Renal cortex interstitium (tissue), 15 donors: ENCODE results near the gene SNAI1. TPM values are rescaled to one million over a fixed set of nuclear protein-coding genes. Genes with fewer than 3 reads are reported as not detected.

Experiments
- DNase-seq, 11 donors: peaks; one replicate each; pipeline ENCODE4 v3.0.0-alpha.2; 2013; ENCODE audit warnings: low read depth in 9 of 11, low spot score in 4 of 11; ENCODE audit errors: extremely low read depth in 1 of 11
- long read RNA-seq, 16 experiments: transcript quantifications; one replicate each; lab custom pipeline, GENCODE V29; 2026
- polyA plus RNA-seq, 3 donors: library from polyadenylated mRNA; unstranded; fragments of 120-200 nt; gene quantifications; one replicate each; pipeline ENCODE4 v1.2.1, GENCODE V29; 2013; ENCODE audit not compliant: insufficient read length in 3 of 3

SNAI1 gene
- polyA plus RNA-seq: 10 to 100 TPM in 2 of 3 donors, 1 to 10 TPM in 1; 9.6 to 14.3 (median 14.2) TPM
- long read RNA-seq, donor 1, partial matches to known transcripts: 12 of 12 reads
- long read RNA-seq, donor 1, other reads (novel, unspliced or antisense): 0 of 12 reads
- long read RNA-seq, donor 2, partial matches to known transcripts: 0 of 1 reads
- long read RNA-seq, donor 2, other reads (novel, unspliced or antisense): 0 of 1 reads
- long read RNA-seq, donor 3, partial matches to known transcripts: 5 of 9 reads
- long read RNA-seq, donor 3, other reads (novel, unspliced or antisense): 0 of 9 reads
- long read RNA-seq, donor 4: 0 reads
- long read RNA-seq, donor 5, transcript SNAI1-201 (3 exons, 1,686 nt): major isoform, 6 of 6 reads
- long read RNA-seq, donor 5, partial matches to known transcripts: 0 of 6 reads
- long read RNA-seq, donor 5, other reads (novel, unspliced or antisense): 0 of 6 reads
- long read RNA-seq, donor 6, partial matches to known transcripts: 0 of 3 reads
- long read RNA-seq, donor 6, other reads (novel, unspliced or antisense): 0 of 3 reads
- long read RNA-seq, donor 7, transcript SNAI1-201 (3 exons, 1,686 nt): major isoform, 5 of 10 reads
- long read RNA-seq, donor 7, partial matches to known transcripts: 5 of 10 reads
- long read RNA-seq, donor 7, other reads (novel, unspliced or antisense): 0 of 10 reads
- long read RNA-seq, donor 8, partial matches to known transcripts: 7 of 10 reads
- long read RNA-seq, donor 8, other reads (novel, unspliced or antisense): 0 of 10 reads
- long read RNA-seq, donor 9, partial matches to known transcripts: 0 of 3 reads
- long read RNA-seq, donor 9, other reads (novel, unspliced or antisense): 0 of 3 reads
- long read RNA-seq, donor 10, partial matches to known transcripts: 0 of 3 reads
- long read RNA-seq, donor 10, other reads (novel, unspliced or antisense): 0 of 3 reads
- long read RNA-seq, donor 11, partial matches to known transcripts: 0 of 1 reads
- long read RNA-seq, donor 11, other reads (novel, unspliced or antisense): 0 of 1 reads
- long read RNA-seq, donor 12, partial matches to known transcripts: 51 of 89 reads
- long read RNA-seq, donor 12, other reads (novel, unspliced or antisense): 38 of 89 reads
- long read RNA-seq, donor 13, transcript SNAI1-201 (3 exons, 1,686 nt): major isoform, 8 of 15 reads
- long read RNA-seq, donor 13, partial matches to known transcripts: 7 of 15 reads
- long read RNA-seq, donor 13, other reads (novel, unspliced or antisense): 0 of 15 reads
- long read RNA-seq, donor 14, partial matches to known transcripts: 0 of 3 reads
- long read RNA-seq, donor 14, other reads (novel, unspliced or antisense): 0 of 3 reads
- long read RNA-seq, donor 15, partial matches to known transcripts: 0 of 2 reads
- long read RNA-seq, donor 15, other reads (novel, unspliced or antisense): 0 of 2 reads
- long read RNA-seq, donor 16, transcript SNAI1-201 (3 exons, 1,686 nt): major isoform, 6 of 6 reads
- long read RNA-seq, donor 16, partial matches to known transcripts: 0 of 6 reads
- long read RNA-seq, donor 16, other reads (novel, unspliced or antisense): 0 of 6 reads

DNA sequence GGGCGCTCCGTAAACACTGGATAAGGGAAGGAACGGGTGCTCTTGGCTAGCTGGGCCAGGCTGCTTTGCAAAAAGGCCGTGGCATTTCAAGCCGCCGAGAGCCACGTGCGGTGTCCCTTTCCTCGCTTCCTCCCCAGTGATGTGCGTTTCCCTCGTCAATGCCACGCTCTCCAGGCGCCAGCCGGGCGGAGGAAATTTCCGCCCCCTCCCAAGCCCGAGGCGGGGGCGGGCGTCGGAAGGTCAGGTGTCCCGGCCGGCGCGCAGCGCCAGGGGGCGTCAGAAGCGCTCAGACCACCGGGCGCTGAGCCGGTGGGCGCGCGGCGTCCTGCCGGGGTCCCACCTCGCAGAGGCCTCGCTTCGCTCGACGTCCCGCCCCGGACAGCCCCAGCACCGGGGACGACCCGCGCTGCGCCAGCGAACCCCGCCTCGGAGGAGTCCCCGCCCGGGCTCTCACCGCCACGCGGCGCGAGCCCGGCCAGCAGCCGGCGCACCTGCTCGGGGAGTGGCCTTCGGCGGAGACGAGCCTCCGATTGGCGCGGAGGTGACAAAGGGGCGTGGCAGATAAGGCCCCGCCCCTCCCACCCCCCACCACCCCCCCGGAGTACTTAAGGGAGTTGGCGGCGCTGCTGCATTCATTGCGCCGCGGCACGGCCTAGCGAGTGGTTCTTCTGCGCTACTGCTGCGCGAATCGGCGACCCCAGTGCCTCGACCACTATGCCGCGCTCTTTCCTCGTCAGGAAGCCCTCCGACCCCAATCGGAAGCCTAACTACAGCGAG lies at the start of gene SNAI1:
Gene SNAI1, plus strand, starts transcription at position 635 of the 777 bp plus-strand sequence. Its CDS starts 80 bp downstream, at position 715.
- peak; percentile 68 to 82 (median 76) for DNase-seq

DNA sequence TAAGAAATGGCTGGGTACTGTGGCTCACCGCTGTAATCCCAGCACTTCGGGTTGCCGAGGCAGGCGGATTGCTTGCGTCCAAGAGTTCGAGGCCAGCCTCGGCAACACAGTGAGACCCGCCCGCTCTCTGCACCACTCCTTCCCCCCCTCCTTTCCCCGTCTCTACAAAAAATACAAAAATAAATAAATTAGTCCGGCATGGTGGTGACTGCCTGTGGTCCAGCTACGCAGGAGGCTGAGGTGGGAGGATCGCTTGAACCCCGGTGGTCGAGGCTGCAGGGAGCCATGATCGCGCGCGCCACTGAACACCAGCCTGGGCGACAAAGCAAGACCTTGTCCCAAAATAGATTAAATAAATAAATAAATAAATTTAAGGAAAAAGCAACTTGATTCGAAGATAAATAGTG lies 47.0 kb upstream of the SNAI1 start:
- no peak for DNase-seq

DNA sequence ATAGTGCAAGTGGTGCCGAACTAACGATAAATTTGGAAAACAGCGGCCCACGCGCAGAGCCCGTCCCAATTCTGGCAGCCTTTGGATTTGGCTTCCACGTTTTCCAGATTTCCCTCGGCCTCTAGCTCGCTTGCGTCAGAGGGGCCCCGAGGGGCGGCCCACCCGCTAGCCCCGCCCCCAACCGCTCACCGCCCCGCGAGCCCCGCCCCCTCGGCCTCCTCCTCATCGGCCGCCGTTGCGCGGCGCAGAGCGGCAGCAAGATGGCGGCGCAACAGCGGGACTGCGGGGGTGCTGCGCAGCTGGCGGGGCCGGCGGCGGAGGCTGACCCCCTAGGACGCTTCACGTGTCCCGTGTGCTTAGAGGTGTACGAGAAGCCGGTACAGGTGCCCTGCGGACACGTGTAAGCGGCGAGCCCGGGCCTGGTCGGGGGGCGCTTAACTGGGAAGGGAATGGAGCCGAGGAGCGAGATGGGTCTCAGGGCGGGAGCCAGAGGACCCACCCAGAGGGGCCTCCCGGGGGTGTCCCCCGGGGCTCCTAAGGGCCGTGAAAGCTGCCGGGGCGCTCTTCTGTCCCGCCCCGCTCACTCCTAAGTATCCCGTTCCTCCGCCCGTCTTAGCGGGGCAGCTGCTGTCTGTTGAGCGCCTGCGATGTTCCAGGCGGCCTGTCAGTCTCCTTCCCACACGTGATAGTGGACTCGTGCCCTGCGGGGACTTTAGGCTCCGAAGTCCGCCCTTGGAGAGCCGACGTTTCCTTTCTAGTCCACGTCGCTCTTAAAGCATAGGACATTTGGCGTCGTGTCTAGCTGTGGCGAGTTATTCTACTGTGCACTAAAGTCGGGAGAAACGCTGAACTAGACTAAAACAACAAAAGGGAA lies 46.4 kb upstream of the SNAI1 start, which contains the start of gene RNF114:
Gene RNF114, plus strand, starts transcription at position 245 of the 874 bp plus-strand sequence. Its CDS starts 16 bp downstream, at position 261.
- DNase-seq: peak; percentile 78 to 92 (median 89)

DNA sequence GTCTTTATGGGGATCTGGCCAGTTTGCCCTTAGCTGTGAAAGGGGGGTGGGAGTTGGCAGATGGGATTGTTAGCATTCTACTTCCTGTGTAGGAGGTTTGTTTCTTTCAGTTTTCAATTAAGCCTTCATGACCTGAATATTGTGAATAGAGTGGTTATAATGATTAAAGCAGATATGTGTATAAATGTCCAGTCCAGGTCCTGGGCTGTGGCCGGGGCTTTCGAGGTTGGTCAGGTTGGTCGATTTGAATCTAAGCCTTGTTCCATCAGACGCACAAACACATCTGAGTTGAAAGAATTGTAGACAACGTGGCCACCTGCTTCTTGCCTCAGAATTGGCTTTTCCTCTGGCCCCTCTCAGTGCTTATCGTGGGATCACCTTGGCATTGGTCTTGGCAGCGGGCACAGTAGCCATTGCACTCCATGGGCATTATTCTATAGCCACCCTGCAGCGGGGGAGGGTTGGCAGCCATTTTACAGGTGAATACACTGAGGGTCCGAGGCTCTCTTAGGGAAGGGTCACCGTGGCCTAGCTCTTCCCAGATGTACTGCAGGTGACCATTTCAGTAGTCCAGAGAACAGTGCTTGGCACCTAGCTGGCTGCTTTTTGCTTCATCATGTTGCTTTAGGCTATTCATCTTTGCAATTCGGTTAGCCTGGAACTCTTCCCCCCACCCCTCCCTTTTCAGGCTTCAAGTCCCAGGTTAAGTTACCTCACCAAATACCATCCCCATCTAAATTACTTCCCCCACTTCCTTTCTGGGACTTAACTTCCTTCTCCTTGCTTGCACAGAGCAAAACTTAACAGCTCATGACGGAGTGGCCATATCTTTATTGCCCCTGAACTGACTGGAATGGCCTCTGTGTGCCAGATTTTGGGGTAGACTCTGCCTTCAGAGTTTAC lies 45.5 kb upstream of the SNAI1 start:
- DNase-seq: peak in 2 of 11 donors; percentile 57 to 61

DNA sequence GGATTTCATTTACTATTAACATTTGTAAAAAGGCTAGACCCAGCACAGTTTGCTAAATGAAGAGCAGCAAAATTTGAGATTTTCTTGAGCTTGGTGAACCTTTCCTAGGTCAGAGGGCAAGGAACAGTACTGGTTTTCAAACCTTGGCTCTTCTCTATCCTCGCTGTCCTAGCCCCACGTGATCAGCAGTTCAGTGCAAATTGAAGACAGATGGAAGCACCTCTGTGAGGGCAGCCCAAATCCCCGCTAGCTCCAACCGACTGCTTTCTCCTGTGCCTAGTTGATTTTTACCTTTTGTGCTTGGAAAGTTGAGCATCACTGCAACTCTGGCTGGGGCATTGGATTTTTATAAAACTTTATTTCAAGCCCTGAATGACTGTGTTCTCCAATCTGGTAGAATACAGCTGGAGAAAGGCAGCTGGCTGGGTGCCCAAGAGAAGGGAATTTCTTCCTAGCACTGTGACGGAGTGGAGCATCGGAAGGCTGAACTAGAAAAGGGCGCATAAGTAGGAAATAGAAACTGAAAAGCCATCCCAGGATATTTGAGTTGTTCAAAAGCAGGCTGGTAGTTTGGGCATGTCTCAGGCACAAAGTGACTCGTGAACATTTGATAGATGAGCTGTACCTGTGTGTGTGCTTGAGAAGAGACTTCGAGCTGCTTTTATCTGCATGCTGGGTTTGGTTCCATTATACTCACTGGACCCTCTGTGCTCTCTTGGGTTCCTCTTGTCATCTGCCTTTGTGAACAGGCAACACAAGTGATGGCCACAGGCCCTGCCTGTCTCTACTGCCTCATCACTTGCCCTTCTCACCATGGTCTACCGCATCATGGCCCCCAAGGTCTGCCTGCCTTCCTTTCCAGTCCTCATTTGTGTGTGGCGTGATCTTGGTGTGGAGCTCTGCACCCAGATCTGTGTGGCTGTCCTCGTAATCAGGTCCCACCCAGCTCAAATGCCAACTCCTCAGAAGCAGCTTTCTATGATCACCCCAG lies 44.3 kb upstream of the SNAI1 start:
- DNase-seq: no peak

DNA sequence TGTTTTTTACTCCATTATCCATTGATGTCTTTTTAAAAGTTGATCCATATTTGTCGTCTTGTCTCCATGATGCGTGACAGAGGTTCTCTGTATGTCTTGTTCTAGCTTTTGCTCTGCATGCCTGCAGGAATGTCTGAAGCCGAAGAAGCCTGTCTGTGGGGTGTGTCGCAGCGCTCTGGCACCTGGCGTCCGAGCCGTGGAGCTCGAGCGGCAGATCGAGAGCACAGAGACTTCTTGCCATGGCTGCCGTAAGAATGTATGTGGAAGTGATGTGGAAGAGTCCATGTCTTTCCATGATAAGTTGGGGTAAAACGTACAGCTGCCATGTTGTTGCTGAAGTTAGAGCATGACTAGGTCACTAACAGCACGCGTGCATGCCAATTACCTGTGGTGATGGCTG lies 41.3 kb upstream of the SNAI1 start:
- DNase-seq: no peak

DNA sequence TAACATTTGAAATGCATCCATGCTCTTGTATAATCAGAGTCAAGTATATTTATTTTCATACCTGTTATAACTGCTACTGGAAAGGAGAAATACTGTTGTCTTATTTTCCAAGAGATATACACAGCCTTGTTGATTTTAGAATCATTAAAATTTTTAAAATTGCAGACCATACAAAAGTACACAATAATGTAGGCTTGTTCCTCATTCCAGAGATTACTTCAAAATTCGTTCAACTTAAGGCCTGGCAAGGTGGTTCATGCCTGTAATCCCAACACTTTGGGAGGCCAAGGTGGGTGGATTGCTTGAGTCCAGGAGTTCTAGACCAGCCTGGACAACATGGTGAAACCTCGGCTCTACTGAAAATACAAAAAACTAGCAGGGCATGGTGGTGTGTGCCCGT lies 40.5 kb upstream of the SNAI1 start:
- no peak for DNase-seq

DNA sequence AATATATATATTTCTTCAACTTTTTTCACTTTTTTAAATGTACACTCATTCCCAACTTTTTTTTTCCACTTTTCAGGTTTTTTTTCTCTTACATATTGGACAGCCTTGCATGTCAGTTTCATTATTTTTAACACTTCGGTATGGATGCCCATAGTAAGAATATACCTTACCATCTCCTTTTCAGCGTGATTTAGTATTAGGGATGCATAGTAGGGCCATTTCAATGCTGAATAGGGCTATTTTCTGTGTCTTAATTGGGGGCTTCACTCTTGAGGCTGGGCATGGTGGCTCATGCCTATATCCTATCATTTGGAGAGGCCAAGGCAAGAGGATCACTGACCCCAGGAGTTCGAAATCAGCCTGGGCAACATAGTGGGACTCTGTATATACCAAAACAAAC lies 39.8 kb upstream of the SNAI1 start:
- DNase-seq: no peak

DNA sequence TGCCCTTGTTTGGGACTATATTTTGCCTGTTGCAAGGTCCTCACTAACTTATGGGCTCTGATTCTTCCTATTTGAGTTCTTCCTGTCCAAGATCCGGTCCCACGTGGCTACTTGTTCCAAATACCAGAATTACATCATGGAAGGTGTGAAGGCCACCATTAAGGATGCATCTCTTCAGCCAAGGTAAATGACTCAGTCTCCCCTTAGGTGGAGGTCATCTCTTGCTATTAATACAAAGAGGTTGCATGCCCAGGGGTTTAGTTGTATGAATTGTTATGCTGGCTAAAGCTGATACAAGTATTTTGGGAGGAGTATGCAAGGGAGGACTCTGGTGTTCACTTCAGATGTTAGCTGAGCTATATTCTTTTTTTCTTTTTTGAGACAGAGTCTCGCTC lies 37.5 kb upstream of the SNAI1 start:
- no peak for DNase-seq

DNA sequence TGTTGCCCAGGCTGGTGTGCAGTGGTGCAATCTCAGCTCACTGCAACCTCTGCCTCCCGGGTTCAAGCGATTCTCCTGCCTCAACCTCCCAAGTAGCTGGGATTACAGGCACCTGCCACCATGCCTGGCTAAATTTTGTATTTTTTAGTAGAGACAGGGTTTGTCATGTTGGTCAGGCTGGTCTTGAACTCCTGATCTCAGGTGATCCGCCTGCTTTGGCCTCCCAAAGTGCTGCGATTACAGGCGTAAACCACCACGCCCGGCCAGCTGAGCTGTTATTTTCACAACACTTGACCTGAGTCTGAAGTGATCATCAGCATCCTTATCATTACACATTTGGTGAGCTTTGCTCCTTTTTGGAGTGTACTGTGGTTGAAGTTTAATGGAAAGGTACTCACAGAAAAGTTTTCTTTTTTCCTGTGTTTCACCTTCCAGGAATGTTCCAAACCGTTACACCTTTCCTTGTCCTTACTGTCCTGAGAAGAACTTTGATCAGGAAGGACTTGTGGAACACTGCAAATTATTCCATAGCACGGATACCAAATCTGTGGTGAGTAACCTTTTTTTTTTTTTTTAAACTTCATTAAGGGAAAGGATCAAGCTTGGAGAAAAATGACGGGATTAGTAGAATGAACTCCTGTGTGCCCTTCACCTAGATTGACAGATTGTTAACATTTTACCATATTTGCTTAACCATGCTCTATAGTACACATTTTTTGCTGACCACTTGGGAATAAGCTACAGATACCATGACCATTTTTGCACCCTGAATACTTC lies 36.9 kb upstream of the SNAI1 start:
- DNase-seq: no peak

DNA sequence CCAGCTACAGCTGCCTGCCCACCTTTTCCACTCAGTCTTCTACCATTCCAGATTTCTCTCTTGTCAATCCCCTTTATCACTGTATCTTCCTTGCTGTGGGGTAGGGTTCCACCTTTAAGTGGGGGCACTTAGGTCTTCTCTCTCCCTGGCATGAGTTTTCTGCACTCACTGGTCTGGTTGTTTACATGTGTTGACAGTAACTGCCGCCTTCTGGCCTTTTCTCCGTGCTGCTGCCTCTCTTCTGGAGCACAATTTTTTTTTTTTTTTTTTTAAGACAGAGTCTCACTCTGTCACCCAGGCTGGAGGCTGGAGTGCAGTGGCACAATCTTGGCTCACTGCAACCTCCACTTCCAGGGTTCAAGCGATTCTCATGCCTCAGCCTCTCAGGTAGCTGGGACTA lies 34.6 kb upstream of the SNAI1 start:
- no peak for DNase-seq

DNA sequence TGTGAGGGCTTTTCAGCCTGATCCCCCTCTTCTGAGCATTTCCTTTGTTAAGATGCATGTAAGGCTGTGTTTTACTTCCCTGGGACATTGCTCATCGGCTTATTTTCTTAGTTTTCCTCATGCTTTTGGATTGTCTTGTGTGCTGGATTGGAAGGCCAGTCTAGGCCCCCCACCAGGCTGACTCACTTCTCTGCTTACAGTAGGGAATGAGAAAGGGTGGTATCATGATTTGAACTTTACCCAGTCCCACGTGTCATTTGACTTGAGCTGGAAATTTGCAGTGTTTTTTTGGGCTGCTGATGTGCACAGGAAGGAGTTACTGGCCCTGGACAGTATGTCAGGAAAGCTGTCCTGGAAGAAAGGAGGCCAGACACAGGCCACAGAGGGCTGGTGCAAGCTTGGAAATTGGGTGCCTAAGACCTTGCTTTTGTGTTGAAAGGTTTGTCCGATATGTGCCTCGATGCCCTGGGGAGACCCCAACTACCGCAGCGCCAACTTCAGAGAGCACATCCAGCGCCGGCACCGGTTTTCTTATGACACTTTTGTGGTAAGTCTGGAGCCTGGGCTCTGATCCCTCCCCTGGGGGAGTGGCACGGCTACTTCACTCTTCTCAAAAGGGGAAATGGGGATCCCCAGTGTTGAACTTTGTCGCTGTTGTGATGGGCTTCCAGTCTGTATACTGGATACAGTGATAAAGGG lies 33.8 kb upstream of the SNAI1 start:
- DNase-seq: no peak

DNA sequence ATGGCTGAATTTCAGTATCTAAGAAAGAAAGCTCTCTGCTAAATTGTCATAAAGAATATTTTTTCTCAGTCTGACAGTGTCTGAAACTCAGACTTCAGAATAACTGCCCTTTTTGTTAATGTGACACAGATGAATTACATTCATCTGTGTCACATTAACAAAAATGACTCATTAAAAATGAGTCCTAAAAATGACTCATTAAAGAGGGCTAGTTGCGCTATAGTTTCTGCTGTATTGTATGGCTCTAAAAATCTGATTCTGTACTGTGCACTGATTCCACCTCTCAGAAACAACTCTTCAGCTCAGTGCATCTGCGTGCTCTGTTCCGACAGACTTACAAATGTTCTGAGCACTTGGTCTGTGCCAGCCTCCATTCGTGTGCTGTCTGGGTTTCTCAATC lies 31.6 kb upstream of the SNAI1 start:
- DNase-seq: no peak
